BE2C (cell line): ENCODE data around the gene GRK3.
A peak's percentile ranks its signal among the peaks of the same experiment; 100 is the strongest.
"Not testable (repeated sequence)": the region's sequence is repeated elsewhere in the genome, so short reads cannot be mapped to it uniquely, and the experiment has no call there.

Experiments
- DNase-seq: peaks from one replicate; pipeline ENCODE4 v3.0.0-alpha.2; 2020
- H3K27me3 ChIP-seq: fragments of 250-450 bp; sonication (Bioruptor Pico); 2 replicates; pipeline ENCODE4 v1.5.1; 2020; ENCODE audit warnings: mild to moderate bottlenecking
- H3K36me3 ChIP-seq: fragments of 250-450 bp; sonication (Bioruptor Pico); 2 replicates; pipeline ENCODE4 v1.5.1; 2020; ENCODE audit warnings: mild to moderate bottlenecking
- H3K4me1 ChIP-seq: fragments of 250-450 bp; sonication (Bioruptor Pico); 2 replicates; pipeline ENCODE4 v1.5.1; 2020
- H3K4me3 ChIP-seq: 2 replicates; pipeline ENCODE4 v1.5.1; 2011; ENCODE audit warnings: low read depth, low read length
- H3K9me3 ChIP-seq: fragments of 250-450 bp; sonication (Bioruptor Pico); 2 replicates; pipeline ENCODE4 v1.5.1; 2020
- CTCF ChIP-seq: IDR thresholded peaks from 2 replicates; pipeline ENCODE4 v1.5.1; 2012; ENCODE audit warnings: mild to moderate bottlenecking, low read depth, low read length

GRK3 gene

GRCh38 chr22:25558341-25558740 is 6.1 kb upstream of the GRK3 start:
- Histone ChIP-seq H3K27me3 (no peaks in the 10 kb centered on the region), H3K4me1 (peaks cover 9% of the 10 kb centered on the region), H3K36me3 (no peaks in the 10 kb centered on the region), H3K9me3 (no peaks in the 10 kb centered on the region), H3K4me3 (no peak overlapping the region)
- no peak for TF ChIP-seq CTCF
- no peak for DNase-seq

- H3K27me3 ChIP-seq, H3K4me3 ChIP-seq, DNase-seq, H3K4me1 ChIP-seq, H3K36me3 ChIP-seq, H3K9me3 ChIP-seq: not testable (repeated sequence)
Observed at GRCh38 chr22:25559910-25560309, 4.6 kb upstream of the GRK3 start.

- H3K36me3 ChIP-seq, H3K9me3 ChIP-seq, H3K4me1 ChIP-seq: not testable (repeated sequence)
Observed at GRCh38 chr22:25561182-25561581, 3.3 kb upstream of the GRK3 start.

GRCh38 chr22:25561927-25562326 is 2.5 kb upstream of the GRK3 start:
- H3K4me1 ChIP-seq, DNase-seq, H3K36me3 ChIP-seq, H3K4me3 ChIP-seq, H3K27me3 ChIP-seq, H3K9me3 ChIP-seq: not testable (repeated sequence)

More at GRCh38 chr22:25561182-25561581, 3.3 kb upstream of the GRK3 start:
- not testable (repeated sequence) for H3K27me3 ChIP-seq, DNase-seq, H3K4me3 ChIP-seq

GRCh38 chr22:25562966-25563760 is 1.3 kb upstream of the GRK3 start:
- H3K4me3 ChIP-seq: peak overlapping the region; percentile 79
- peak; percentile 30 for DNase-seq
- not testable (repeated sequence) for H3K36me3 ChIP-seq, H3K27me3 ChIP-seq, H3K9me3 ChIP-seq, H3K4me1 ChIP-seq

GRCh38 chr22:25563761-25564319 is 635 bp upstream of the GRK3 start:
- no peak for TF ChIP-seq CTCF
- no peaks in the 10 kb centered on the region for H3K27me3 ChIP-seq
- DNase-seq: peak; percentile 37
- H3K4me1 ChIP-seq: peaks cover 3% of the 10 kb centered on the region
- H3K9me3 ChIP-seq: no peaks in the 10 kb centered on the region
- no peaks in the 10 kb centered on the region for H3K36me3 ChIP-seq
- H3K4me3 ChIP-seq: peak overlapping the region; percentile 79

- TF ChIP-seq CTCF: no peak
- no peaks in the 10 kb centered on the region; the same call in none of the 2 replicates for H3K36me3 ChIP-seq
- DNase-seq: peak; percentile 83
- H3K27me3 ChIP-seq: no peaks in the 10 kb centered on the region
- no peaks in the 10 kb centered on the region for H3K9me3 ChIP-seq
- peak overlapping the region; percentile 98 for H3K4me3 ChIP-seq
- H3K4me1 ChIP-seq: peaks cover 8% of the 10 kb centered on the region
Observed at GRCh38 chr22:25564979-25565677, 653 bp downstream of the GRK3 start.

GRCh38 chr22:25566186-25566897 is 1.9 kb downstream of the GRK3 start:
- Histone ChIP-seq H3K4me3 (peak overlapping the region; percentile 98), H3K4me1 (peaks cover 8% of the 10 kb centered on the region), H3K36me3 (peaks cover 12% of the 10 kb centered on the region), H3K27me3 (no peaks in the 10 kb centered on the region), H3K9me3 (no peaks in the 10 kb centered on the region)
- DNase-seq: no peak
- TF ChIP-seq CTCF: no peak
